HG02571 (cell line): ENCODE measurements around the gene KLK8.

Source experiments
- ATAC-seq: cut with Tn5 transposase; IDR thresholded peaks from one replicate; pipeline ENCODE4 v1.9.1; 2021; ENCODE audit warnings: mild to moderate bottlenecking, moderate library complexity; ENCODE audit not compliant: unreplicated experiment

The KLK8 gene

GRCh38 chr19:50957587-50957986 is 43.8 kb downstream of the KLK8 start:
- ATAC-seq: no peak

DNA sequence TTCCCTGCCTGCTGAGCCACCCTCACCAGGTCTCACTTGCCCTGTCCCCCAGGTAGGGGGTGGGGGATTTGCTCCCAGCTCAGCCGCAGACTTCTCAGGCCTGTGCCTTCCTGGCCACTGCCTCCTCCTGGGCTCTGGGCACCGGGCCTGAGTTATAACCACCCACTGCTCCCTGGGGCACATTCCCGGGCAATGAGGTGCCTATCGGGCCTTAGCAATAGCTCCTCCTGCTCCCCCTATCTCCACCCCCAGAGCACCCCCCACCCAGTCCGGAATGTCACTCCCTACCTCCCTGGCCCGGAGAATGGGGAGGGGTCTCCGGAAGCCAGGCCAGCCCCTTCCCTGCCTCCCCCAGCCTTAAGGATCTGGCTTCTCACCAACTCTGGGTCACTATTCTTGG is 48.5 kb downstream of the KLK8 start, which contains the start of gene KLK5:
Gene KLK5 (minus strand): TSS at position 129 of the 400 bp plus-strand sequence. CDS start 381 bp downstream, outside the sequence.
- ATAC-seq: no peak

DNA sequence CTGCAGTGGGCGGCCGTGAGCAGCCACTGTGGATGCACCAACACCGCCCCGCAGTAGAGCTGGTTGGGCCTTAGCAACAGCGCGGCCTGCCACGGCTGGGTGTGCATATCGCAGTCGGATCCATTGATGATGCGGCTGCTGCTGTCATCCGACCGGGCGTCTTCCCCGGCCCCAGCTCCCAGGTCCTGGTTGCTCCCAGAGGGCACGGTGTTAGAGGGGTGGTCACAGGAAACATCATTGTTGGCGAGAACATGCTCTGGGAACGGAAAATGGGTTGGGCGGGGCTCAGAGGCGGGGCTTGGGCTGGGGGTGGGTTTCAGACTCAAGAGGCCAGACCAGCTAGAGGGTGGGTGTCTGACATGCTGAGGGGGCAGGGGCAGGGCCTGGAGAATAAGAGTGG is 51.5 kb downstream of the KLK8 start:
- no peak for ATAC-seq

- no peak for ATAC-seq
Observed at GRCh38 chr19:50947123-50947522, 54.3 kb downstream of the KLK8 start.
